Activated T-cell treated with anti-CD3 and anti-CD28 coated beads, Interleukin-2, amount 50 U/mL, for 1 hour (primary cell): Measurements from ENCODE around the gene FOXF1.

Experiments used
- DNase-seq: peaks from one replicate; pipeline ENCODE4 v3.0.0-alpha.2; 2020

FOXF1 gene

DNA sequence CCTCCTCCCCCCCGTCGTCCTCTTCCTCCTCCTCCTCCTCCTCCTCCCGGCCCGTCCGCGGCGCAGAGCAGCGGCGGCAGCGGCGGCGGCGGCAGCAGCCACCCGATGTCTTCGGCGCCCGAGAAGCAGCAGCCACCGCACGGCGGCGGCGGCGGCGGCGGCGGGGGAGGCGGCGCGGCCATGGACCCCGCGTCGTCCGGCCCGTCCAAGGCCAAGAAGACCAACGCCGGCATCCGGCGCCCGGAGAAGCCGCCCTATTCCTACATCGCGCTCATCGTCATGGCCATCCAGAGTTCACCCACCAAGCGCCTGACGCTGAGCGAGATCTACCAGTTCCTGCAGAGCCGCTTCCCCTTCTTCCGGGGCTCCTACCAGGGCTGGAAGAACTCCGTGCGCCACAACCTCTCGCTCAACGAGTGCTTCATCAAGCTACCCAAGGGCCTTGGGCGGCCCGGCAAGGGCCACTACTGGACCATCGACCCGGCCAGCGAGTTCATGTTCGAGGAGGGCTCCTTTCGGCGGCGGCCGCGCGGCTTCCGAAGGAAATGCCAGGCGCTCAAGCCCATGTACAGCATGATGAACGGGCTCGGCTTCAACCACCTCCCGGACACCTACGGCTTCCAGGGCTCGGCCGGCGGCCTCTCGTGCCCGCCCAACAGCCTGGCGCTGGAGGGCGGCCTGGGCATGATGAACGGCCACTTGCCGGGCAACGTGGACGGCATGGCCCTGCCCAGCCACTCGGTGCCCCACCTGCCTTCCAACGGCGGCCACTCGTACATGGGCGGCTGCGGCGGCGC lies at the start of gene FOXF1:
Gene FOXF1, plus strand, starts transcription at position 63 of the 797 bp plus-strand sequence. Its CDS starts 43 bp downstream, at position 106.
- no peak for DNase-seq

DNA sequence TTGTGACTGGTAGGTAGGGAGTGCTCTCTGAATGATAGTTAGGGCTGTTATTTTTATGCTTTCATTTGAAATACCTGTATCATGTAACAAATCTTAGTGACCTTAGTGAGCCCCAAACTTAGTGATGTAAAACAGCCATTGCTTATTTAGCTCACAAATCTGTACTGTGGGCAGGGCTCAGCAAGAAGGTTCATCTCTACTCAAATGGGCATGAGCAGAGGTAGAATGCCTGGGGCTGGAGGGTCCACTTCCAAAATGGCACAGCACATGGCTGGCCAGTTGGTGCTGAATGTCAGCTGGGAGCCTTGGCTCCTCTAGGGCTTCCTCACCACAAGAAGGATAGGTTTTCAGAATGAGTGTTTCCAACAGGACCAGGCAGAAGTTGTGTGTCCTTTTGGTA lies 49.3 kb upstream of the FOXF1 start:
- no peak for DNase-seq

DNA sequence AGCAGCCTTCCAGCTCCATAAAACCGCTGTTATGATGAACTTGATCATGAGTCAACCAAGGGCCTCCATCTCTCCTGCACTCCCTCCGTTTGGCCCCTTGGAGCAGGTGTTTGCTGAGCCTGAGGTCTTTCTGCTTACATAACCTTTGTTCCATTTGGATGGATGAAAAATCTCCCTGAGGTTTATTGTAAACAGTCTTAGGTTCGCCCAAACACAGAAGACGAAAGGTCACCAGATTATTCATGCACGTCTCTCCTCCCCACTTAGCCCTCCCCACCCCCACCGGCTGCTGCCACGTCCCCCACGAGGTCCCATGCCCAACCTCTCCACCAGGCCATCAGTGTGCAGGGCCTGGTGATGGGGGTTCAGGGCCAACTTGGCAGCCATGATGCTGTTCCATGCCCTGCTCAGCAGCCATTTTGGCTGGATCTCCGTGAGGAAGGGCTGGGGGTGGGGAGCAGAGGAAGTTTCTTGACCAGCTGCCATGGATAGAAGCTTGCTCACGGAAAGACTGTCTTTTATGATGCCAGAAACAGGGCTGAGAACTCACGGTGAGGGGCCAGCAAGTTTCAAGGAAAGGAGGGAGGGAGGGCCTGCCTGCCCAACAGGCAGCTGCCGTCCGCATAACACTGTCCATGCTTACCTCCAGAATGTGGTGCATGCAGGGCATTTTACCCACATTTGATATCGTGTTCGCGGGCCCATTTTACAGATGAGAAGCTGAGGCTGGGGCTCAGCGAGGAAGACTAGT lies 47.8 kb upstream of the FOXF1 start:
- DNase-seq = no peak

DNA sequence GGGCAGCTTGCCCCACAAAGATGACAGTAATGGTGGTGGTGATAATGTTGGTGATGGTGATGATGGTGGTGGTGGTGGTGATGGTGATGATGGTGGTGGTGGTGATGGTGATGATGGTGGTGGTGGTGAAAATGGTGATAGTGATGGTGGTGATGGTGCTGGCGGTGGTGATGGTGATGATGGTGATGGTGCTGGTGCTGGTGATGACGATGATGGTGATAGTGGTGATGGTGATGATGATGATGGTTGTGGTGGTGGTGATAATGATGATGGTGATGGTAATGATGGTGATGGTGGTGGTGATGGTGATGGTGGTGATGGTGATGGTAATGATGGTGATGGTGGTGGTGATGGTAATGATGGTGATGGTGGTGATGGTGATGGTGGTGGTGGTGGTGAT lies 46.3 kb upstream of the FOXF1 start:
- no peak for DNase-seq

DNA sequence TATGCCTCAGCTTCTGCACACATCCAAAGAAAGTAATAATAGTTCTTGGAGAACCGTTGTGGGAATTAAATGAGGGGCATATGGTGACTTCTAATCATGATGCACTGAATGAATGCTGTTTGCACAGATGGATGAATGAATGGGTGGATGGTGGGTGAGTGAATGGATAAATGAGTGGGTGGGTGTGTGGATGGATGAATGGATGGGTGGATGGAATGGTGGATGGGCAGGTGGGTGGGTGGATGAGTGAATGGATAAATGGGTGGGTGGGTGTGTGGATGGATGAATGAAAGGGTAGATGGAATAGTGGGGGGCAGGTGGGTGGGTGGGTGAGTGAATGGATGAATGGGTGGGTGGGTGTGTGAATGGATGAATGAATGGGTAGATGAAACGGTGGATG lies 44.9 kb upstream of the FOXF1 start:
- no peak for DNase-seq

DNA sequence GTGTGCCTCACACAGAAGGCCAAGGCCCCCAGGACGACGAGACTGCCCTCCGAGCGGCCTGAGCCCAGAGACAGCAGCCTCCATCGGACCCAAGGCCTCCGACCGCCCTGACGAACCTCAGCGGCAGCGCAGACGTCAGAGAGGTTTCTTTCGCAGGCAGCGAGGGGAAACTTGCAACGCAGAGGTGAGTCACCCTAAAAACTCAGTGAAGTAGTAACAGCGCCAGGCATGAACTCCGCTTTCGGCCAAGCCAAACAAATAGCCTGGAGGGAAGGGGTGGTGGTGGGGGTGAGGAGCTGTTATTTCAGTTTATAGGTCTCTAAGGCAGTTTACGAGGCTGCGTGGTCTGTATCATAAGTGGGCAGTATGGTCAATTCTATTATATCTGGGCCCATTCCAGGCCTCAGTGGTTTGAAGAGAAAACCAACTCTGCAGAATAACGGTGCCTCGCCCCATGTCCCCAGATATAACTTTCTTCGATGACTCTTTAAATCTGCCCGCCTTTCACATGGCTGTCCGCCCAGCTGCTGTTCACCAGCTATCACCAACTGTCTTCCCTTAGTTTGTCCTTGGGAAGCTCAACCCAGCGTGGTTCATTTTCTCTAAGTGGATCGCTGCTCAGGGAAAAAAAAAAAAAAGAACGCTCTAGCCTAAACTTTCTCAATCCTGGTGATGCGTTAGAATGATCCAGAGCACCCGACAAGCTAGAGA lies 43.5 kb upstream of the FOXF1 start:
- no peak for DNase-seq

DNA sequence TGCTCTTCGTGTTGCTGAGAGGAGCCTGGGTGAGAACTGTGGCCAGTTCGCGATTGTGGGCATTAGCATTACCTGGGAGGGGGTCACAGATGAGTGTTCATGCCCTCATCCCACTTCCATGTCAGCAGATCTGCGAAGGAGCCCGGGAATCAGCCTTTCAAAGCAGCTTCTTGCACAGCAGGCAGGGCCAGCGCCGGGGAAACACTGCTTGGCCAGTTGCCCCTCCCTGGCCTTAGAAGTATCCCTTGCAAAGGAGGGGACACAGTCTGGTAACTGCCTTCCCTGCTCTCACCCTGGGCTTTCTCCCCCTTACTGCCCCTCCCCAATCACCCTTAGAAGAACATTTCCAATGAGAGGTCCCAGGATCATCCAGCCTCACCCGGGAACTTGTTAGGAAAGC lies 42.8 kb upstream of the FOXF1 start:
- DNase-seq = no peak

DNA sequence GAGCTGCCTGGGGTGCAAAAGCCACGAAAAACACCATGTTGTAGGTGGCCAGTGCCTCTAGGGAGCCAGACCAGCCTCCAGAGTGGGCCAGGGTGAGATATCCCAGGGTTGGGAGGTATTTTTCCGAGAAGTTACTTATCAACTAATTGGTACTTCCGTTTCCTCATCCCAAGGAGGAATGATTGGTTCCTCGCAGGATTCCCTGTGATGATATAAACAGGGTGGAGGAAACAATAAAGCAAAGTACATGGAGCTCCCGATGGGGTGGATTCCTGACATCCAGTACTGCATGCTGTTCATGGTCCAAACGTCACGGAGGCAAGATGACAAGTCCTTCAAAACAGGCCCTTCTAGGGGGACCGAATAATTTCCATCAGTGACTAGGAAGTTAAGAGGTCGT lies 39.4 kb upstream of the FOXF1 start:
- DNase-seq = no peak

DNA sequence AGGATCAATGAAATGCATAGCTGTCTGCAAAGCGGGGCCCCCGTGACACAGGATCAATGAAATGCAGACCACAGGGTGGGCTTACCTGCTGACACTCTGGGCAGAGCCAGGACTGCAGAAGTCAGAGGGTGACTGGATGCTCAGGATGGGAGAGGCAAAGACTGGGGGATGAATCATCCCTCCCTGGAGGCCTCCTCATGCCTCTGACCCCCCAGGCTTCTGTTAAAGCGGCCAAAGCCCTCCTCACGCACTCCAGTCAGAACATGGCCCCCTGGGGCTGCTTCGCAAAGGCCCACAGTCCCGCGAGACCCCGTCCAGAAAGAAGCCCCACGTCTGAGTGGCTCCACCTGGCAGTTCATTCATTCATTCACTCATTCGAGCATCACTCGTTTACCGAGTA lies 38.4 kb upstream of the FOXF1 start:
- DNase-seq = no peak

DNA sequence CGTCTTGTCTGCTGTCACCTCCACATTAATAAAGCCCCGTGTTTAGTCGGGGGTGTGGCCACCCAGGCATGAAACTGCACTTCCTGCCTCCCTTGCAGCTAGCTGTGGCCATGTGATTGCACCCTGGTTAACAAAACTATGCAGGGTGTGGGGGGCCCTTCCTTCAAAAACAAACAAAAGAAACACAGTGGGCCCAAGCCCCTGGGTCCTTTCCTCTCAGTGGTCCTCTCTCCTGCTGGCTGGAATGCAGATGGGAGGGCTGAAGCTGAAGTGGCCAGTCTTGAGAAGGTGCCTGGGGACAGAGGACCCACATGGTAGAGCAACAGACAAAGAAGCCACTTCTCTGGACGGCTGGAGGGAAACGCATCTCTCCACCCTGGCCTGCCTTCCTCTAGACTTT lies 38.0 kb upstream of the FOXF1 start:
- DNase-seq = no peak

DNA sequence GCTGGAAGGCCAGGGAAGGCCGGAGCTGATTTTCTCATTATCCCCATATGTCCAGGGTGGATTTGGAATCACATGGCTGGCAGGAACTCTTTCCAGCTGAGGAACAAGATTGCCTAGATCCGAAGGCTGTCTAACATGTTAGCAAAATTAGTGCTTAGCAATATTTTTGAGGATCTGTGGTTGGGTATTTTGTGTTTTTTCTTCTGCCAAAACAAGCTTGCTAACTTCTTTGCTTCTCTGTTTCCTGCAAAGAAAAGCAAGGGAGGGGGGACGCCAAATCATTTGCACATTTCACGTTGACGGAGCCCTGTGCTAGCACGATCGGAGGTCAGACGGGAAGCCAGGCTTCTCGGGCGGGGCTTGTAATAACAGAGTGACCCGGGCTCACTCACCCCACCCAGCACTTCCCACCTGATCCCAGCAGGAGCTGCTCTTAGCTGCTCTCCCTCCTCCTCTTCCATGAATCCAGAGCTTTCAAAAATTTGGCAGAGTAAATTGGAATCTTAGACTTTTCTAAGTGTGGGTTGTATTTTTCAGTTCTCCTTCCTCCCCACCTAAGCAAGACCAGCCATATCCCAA lies 33.3 kb upstream of the FOXF1 start:
- DNase-seq = no peak

DNA sequence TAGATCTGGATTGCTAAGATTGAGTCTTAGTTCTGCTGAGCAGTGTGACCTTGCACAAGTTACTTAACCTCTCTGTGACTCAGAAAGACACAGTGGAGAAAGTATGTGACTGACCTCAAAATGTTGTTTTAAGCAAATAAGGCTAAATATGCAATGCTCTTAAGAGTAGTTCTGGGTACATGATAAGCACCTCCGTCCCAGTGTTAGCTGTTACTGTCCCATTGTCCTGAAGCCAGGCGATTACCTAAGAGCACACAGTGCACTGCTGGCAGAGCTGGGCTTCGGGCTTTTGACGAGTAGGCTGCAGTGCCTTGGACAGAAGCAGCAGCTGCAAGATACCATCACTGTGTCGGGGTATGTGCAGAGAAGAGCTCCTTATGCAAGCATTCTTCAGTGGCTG lies 32.7 kb upstream of the FOXF1 start:
- DNase-seq = no peak

DNA sequence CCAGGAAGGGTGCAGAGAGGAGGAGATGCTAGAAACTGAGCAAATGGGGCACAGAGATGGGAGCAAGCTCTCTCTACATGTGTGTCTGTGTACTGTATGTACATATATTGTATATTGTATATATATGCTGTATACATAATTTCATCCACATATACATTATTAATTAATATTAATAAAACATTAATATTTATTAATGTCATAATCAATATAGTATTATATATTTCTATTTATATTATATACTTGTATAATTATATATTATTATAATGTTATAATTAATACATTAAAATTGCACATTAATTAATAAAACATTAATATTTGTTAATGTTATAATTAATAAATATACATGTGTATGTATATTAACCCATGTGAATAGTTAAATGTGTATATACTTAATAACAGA lies 31.5 kb upstream of the FOXF1 start:
- DNase-seq = no peak

DNA sequence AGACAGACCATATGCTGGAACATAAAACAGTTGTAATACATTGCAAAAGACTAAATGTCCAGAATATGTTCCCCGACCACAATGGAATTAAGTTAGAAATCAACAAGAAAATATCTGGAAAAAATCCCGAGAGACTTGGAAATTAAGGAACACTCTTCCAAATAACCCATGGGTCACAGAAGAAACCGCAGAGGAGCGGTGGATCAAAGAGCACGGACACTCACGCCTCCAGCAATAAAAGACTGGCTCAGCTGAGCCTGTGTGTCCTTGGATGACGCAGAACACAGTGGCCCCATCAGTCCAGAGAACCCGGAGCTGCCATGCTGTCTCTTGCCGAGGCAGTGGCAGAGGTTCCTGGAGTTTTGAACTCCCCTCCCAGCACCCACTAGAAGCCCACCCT lies 30.9 kb upstream of the FOXF1 start:
- DNase-seq = no peak

DNA sequence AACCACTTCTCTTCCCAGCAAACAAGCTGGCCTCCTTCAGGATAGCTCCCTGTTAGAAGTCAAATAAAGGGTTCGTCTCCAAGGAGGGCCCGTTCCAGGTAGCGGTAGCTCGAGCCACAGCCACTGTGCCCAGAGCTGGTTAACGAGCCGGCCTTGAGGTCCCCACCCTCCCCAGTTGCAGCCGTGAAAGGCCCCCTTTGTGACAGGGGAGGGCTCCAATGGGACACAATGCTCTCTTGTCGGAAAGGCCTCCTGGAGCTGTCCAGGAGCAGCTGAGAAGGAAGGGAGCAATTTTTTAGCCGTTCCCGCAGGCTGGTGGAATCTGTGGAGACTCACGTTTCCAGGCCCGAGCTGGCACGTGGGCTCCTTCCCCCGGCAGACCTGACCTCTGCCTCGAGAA lies 29.9 kb upstream of the FOXF1 start:
- no peak for DNase-seq

DNA sequence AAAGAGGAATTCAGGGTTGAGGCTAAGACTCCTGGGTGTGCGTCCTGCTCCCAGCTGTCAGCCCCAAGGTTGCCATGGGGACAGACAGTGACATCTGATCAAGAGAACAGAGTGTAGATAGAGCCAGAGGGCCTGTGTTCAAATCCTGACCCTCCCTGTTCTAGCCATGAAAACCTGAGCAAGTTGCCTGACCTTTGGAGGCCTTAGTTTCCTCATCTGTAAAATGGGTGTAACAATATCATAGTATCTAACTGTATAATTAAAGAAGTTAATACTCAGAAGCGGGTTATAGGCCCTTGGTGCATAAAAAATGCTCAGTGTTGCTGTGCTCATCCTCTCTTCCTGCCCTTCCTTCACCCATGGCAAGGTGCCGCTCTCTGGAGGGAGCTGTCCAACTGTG lies 28.7 kb upstream of the FOXF1 start:
- DNase-seq = no peak

DNA sequence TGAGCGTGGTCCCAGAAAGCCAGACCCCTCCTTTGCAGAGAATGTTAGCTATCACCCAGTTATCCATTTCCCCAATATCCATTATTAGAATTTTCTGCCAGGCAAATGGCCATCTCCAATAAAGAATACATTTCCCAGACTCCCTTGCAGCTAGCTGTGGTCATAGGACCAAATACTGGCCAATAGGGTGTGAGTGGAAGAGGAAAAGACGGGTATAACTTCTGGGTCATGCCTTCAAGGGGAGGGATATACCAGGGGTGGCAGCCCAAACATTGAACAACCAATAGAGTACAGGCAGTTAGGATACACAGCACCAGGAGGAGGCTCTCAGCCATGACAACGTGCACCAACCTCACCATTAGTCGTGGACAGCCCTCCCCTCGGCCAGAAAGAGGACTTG lies 26.1 kb upstream of the FOXF1 start:
- DNase-seq = no peak

DNA sequence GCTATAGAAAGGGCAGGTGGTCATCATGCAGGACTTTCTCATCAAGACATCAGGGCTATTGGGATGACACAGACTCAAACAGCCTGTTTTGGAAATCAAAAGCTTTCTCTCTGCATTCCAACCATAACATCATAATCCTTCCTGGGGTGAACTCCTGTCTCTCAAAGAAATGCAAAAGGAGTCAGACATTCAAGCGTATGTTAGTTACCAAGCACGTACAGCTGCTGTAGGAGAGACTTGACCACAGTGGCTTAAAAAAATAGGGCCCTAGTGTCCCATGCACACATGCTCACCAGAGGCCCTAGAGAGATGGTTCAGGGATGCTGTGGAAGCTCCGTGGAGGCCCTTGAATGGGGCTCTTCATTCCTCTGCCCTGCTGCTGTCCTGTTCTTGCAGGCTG lies 24.6 kb upstream of the FOXF1 start:
- DNase-seq = no peak

DNA sequence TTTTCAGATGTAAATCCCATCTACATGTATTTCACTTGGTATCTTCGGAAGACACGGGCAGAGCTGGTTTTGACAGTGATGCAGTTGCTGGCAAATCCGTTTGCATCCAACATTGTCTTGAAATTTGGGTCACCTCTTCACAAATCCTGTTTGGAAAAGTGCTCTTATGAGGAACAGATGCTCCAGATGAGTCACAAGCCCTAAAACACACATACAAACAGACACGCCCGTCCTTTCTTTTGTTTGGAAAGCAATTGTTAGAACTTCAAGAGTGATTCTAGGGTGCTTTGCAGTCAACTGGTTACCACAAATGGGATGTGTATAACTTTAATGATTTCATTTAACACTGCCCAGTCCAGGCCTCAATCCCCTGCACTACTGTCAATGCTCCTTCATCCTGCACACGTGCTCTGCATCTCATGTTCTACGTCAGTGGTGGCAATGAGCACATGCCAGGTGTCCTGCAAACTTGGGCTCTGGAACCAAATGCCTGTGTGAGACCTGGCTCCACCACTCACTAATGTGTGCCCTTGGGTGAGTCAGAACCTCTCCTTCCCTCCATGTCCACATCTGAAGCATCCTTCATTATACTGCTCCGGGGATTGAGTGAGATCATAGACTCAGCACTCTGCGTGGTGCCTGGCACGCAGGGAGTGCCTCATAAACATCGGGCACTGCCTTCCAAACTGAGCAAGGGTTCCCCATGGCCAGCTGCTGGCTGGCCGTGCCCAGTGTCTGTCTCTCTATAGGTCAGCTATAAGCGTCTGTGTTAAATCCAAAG lies 19.3 kb upstream of the FOXF1 start:
- DNase-seq = no peak

DNA sequence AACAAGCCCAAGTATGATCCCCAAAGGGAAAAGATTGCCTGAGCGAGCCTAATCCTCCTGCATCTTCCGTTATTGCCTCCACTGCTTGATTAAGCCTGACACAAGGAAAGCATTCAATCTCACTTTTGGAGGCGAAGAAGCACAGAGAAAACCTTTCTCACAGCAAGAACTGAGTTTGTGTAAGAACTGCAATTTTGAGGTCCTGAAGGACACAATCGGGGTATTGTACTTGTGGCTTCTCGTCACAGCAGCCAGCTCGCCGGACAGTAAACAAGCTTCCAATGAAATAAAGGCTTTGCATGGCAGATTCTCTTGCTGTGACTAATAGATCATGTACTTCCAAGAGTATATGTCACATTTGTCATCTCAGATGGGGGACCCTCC lies 18.7 kb upstream of the FOXF1 start:
- no peak for DNase-seq

DNA sequence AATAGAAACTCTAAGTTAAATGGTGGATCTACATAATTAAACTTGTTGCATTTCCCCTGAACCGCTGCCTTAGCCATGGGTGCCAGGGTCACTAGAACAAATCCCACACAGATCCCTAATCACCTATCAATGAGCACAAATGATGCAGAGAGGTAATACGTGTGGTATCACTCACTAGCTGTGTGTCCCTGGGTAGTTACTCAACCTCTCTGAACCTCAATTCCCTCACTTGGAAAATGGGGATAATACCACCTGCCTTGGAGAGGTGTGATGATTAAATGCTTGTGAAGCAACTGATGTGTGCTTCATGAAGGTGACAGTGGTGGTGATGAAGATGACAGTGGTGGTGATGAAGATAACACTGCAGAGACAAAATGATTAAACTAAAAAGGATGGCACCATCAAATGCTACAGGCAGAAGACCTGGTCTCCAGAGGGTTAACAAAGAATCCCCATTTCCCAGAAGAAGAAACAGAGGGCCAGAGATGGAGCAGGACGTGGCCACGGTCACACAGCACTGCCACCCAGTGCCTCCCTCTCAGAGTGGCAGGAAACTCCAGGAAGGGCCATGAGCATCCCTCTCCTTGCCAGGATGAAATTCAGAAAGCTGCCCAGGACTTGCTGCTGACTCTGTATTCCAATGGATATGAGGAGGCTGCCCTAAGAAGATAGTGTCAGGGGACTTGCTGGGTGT lies 17.9 kb upstream of the FOXF1 start:
- DNase-seq = no peak

DNA sequence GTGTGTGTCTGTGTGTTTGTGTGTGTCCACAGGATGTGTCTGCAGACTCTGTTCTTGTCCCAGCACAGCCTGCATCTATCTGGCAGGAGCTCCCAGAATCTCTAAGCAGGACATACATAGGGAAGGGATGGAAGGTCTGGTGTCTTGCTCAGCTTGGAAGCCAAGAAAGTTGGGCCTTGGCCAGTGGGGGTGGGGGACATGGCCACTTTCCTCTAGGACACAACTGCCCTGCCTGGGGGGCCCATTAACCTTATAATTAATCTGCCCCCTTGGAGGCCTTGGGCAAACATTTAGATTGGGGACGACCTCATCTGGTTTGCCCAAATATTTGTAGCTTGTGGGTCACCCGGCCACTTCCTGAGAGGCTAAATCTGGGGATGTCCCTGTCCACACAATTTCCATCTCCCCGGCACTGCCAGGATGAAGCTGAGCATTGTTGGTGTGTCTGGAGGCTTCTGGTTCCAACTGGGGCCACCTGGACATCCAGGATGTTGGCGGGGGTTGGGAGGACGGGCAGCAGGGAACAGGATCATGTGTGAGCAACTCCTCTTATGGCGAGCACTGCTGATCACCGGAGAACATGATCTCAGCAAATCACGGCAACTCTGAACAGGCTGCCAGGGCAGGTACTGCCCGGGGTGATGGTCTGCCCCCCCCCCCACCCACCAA lies 17.2 kb upstream of the FOXF1 start:
- DNase-seq = no peak
